Measurements from ENCODE around the gene ECHS1.

Gene ECHS1

GRCh38 chr10:133373174-133374090 lies at the start of gene ECHS1 (continued):
- TF ChIP-seq HIC1 (tag by site-specific recombination; IDR thresholded peaks at IDR 0.05) (no peak), ZBTB44 (tag by site-specific recombination; IDR thresholded peaks at IDR 0.05) (no peak), ZNF560 (tag by site-specific recombination; IDR thresholded peaks at IDR 0.05; ENCODE audit: borderline replicate concordance) (no peak), KLF17 (tag by site-specific recombination; IDR thresholded peaks at IDR 0.05) (peak; percentile 62; the same call in 1 of the 2 replicates), ZNF426 (tag by site-specific recombination; IDR thresholded peaks at IDR 0.05) (no peak), ZNF658 (tag by site-specific recombination; IDR thresholded peaks at IDR 0.05) (no peak), ZNF510 (tag by site-specific recombination; IDR thresholded peaks at IDR 0.05; ENCODE audit: insufficient replicate concordance) (no peak), KLF7 (tag by site-specific recombination; IDR thresholded peaks at IDR 0.05; ENCODE audit: borderline replicate concordance) (peak; percentile 50; the same call in 1 of the 2 replicates), ZNF548 (tag by site-specific recombination; IDR thresholded peaks at IDR 0.05) (no peak), ZNF292 (tag by site-specific recombination; IDR thresholded peaks at IDR 0.05; ENCODE audit: borderline replicate concordance, low read depth) (no peak)

- ChIA-PET POLR2A (no interaction called here), CTCF (interaction anchor here (1.8 kb wide), 1 partner anchor 16 kb away, joined by 7 read pairs; no protein-coding TSS in a partner anchor)
- Histone ChIP-seq H3K9me3 (ENCODE audit: control insufficient read depth, insufficient read depth, low read depth, low read length) (no peaks in the 10 kb centered on the region), H3K36me3 (ENCODE audit: control insufficient read depth in 2 of 2, insufficient read depth in 1 of 2, low read length in 2 of 2) (peaks cover 0 to 45% of the 10 kb centered on the region in 2 experiments; a peak in 1 of 3 replicates), H3K4me1 (ENCODE audit: control insufficient read depth, insufficient read depth, low read length) (no peaks in the 10 kb centered on the region; the same call in 1 of the 2 replicates), H3K4me3 (ENCODE audit: low read depth, low read length) (no peak overlapping the region), H3K27ac (ENCODE audit: extremely low read depth, low read depth, low read length) (no peak overlapping the region)
- no peak for TF ChIP-seq ZNF132 (tag by site-specific recombination; IDR thresholded peaks at IDR 0.05; ENCODE audit: borderline replicate concordance)
- no peak for TF ChIP-seq ZNF792 (tag by site-specific recombination; IDR thresholded peaks at IDR 0.05)
- no peak for TF ChIP-seq ZNF10 (tag by site-specific recombination; IDR thresholded peaks at IDR 0.05)
- no peak for TF ChIP-seq ZNF24 (tag by site-specific recombination; IDR thresholded peaks at IDR 0.05)
- no peak for TF ChIP-seq ZNF426 (tag by site-specific recombination; IDR thresholded peaks at IDR 0.05)
- TF ChIP-seq ZNF155 (tag by site-specific recombination; IDR thresholded peaks at IDR 0.05), result no peak
- no peak for TF ChIP-seq CTCF (tag by site-specific recombination; IDR thresholded peaks at IDR 0.05)
- no peak for TF ChIP-seq ZNF654 (tag by site-specific recombination; IDR thresholded peaks at IDR 0.05; ENCODE audit: low read depth)
- TF ChIP-seq PBX3 (CRISPR knock-in tag; IDR thresholded peaks at IDR 0.05), result no peak
- TF ChIP-seq REST (tag by site-specific recombination; IDR thresholded peaks at IDR 0.05), result no peak
- TF ChIP-seq ZBTB21 (tag by site-specific recombination; IDR thresholded peaks at IDR 0.05), result no peak
- TF ChIP-seq ZNF274 (IDR thresholded peaks at IDR 0.05; ENCODE audit: low read length), result no peak
- TF ChIP-seq ZNF274 (tag by site-specific recombination; IDR thresholded peaks at IDR 0.05; ENCODE audit: borderline replicate concordance), result no peak
- no peak for TF ChIP-seq ZFP37 (tag by site-specific recombination; IDR thresholded peaks at IDR 0.05)
Measured at GRCh38 chr10:133422223-133422806, 49.2 kb upstream of the ECHS1 start.
